Stimulated activated CD4-positive, alpha-beta T cell treated with anti-CD3 and anti-CD28 coated beads, Interleukin-1b, Interleukin-23, amount 100 ng/mL, for 24 hours (primary cell): ENCODE data around the gene HOXC6.

ENCODE experiments used
- DNase-seq, 4 experiments: peaks; one replicate each; pipeline ENCODE4 v3.0.0-alpha.2; 2020; ENCODE audit warnings: low read depth in 4 of 4, low spot score in 1 of 4

The HOXC6 gene

DNA sequence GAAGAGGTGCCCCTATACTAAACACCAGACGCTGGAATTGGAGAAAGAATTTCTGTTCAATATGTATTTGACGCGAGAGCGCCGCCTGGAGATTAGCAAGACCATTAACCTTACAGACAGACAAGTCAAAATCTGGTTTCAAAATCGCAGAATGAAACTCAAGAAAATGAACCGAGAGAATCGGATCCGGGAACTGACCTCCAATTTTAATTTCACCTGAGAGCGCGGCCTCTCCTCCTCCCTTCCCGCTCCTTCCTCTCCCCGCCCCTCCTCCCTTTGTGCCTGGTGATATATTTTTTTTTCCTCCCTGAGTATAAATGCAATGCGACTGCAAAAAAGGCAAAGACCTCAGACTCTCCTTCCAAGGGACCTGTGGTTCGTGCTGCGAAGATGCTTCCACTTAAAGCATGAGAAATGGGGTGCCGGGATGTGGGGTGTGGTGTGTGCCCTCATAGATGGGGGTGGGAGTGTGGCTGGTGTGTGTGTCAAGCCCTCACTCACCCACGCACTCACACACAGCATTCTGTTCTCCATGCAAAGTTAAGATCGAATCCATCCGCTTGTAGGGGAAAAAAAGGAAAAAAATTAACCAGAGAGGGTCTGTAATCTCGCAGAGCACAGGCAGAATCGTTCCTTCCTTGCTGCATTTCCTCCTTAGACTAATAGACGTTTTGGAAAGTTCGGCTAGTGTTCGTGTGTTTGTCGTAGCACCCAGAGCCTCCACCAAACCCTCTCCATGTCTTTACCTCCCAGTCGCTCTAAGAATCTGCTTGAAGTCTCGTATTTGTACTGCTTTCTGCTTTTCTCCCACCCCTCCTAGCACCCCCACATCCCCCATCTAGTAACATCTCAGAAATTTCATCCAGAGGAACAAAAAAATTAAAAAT lies 38.8 kb upstream of the HOXC6 start:
- no peak for DNase-seq

DNA sequence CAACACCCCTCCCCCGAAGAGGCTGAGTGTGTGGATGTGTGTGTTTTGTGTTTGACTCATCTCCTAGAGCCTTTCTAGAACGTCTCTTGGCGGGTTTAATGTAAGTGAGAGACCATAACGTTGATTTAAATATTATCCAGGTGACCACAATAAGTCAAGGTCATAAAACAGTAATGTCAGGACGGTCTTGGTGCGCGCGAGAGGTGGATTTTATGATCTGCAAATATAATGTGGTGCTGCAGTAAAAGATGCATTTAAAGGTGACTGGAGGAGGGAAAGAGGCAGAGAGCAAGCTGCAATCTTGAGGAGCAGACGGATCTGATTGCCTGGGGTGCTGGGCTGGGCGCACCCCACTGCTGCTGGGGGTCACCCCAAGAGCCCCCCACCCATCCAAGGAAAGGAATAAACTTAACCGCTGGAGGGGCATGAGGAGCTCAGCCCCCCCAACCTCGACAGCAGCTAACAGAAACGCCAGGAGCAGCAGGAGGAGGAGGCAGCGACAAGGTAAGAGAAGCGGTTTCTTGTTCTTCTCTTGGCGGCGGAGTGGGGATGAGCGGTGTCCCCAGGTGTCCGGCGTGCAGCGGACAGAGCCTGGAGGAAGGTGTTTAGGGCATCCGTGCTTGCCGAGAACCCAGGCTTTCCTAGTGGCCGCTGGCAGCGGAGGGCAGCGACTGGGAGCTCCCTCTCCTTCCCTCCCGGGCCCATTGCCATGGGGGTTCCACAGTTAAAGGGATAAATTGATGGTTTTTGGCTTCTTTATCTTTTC lies 37.7 kb upstream of the HOXC6 start:
- no peak for DNase-seq

DNA sequence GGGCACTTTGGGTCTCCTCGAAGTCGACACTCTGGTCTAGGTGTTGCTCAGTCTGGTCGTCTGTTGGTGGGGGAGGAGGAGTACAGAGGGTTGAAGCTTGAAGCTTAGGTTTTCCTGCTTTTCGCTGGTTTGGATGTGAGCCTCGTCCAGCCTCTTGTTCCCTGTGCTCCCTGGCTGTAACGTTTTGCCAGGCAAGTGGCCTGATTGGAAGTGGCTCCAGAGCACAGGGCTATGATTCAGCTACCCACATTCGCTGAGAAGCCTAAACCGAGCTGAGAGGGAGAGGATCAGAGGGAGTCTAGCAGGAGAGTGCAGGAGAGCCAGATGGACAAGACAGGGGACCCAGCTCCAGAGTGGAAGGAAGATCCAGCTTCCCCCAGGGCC lies 37.2 kb upstream of the HOXC6 start:
- DNase-seq = no peak

DNA sequence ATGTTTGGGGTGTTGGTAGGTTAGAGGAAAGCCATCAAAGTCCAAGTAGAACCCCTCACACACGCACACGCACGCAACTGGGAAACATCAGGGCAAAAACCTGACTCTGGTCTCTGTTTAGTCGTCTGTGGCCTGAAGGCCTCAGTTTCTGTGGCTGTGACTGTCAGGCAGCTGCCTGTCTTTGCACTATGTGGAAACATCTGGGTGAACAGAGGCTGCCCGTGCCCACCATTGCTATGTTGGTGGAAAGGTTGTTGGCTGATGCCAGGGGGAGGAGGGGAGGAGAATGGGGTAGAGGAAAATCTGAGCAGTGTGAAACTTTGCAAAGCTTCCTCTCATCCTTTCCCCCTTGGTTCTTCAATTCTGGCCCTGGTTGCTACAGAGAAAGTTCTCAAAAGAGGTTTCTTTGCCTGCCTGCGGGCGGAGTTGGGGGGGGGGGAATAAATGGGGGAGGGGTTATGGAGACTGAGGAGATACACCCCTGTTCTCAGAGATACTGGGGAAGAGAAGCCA lies 35.8 kb upstream of the HOXC6 start:
- DNase-seq = no peak

DNA sequence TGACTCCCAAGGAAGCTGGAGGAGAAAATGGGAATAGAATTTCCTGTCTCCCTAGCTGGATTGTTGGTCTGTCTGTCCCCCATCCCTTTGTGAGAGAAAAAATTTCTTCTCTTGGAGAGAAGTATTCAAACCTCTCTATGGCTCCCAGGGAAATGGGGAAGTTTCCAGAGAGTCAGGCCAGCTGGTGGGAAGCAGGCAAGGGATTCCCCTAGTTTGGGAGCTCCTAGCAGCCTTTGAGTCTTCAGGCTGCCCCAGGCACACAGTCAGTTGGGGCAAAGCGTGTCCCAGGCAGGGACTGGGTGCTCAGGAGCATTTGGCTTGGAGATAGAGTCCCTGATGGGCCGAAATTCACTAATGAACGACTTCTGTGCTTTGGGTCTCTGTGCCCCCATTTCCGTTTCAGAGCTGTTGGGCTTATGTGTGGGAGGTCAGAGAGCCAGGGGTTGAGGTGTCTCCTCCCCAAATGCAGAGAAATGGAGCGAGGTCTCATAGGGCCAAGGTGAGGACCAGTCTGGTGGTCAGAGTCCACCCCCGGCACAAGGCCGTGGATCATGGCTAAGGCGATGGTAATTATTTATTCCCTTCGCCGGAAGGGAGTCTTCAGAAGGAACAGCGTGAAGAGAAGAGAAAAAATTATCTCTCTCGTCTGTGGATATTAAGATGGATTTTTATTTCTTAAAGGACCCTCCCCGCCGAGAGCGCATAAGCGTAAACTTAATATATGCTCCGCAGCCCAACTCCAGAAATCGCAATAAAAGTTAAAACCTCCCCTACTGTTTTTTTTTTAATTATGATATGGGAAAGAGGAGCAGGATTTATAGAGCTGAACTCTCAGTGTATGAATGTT lies 34.9 kb upstream of the HOXC6 start:
- no peak for DNase-seq

DNA sequence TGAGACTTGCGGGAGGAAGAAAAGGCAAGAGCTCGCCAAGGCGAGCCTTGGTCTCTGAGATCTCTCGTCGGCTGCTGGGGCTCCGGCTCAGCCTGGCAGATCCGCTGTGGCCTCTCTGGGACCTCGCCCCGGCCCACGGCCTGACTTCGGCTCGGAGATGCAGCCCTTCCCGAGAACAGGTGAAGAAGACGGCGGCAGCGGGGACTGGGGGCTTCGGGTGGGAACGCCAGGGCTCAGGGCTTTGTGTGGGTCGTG lies 34.3 kb upstream of the HOXC6 start:
- no peak for DNase-seq

DNA sequence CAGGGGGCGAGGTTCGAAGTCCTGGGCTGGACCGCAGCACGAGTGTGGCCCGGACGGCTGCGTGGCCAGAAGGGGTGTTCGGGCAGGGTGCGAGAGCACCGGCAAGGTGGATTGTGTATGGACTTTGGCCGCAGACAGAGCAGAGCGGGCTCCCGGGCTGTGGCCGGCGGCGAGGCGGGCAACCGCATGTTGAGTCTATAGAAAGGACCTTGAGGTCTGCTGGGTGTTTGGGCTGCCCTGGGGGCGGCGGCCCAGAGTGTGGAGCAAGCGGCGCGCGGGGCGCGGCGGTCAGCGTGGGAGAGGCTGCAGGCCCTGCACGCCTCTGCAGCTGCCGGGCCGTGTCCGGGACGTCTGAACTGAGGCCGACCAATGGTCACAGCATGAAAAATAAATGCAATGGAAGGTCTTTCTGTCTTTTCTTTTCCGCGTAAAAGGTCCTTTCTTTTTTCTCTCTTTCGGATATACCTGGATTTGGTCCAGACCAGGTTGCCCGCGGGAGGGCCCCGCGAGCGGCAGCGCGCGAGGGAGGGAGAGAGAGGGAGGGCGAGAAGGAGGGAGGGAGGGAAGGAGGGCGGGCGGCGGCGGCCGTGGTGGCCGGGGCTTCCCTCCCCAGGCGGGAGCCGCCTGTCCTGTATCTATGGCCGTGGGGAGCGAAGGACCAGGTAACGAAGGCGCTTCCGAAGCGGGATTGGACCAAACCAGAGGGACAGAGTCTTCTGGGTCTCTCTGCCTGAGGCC lies 33.8 kb upstream of the HOXC6 start:
- DNase-seq = no peak

DNA sequence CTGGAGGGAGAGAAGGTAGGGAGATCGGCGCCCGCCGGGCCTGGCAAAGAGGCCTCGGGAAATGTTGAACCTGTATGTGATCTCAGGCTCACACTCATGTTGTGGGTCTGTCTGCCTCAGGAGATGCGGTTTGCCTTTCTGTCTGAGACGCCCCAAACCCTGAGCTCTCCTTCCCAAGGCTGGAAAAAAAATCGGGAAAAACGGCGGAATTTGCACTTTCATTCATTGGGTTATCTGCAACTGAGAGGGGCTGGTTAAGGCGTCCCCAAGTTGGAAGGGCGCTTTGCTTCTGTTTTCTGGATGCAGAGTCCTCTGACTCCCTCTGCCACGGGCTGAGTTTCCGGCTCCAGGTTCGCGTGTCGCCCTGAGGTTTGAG lies 33.2 kb upstream of the HOXC6 start:
- no peak for DNase-seq

DNA sequence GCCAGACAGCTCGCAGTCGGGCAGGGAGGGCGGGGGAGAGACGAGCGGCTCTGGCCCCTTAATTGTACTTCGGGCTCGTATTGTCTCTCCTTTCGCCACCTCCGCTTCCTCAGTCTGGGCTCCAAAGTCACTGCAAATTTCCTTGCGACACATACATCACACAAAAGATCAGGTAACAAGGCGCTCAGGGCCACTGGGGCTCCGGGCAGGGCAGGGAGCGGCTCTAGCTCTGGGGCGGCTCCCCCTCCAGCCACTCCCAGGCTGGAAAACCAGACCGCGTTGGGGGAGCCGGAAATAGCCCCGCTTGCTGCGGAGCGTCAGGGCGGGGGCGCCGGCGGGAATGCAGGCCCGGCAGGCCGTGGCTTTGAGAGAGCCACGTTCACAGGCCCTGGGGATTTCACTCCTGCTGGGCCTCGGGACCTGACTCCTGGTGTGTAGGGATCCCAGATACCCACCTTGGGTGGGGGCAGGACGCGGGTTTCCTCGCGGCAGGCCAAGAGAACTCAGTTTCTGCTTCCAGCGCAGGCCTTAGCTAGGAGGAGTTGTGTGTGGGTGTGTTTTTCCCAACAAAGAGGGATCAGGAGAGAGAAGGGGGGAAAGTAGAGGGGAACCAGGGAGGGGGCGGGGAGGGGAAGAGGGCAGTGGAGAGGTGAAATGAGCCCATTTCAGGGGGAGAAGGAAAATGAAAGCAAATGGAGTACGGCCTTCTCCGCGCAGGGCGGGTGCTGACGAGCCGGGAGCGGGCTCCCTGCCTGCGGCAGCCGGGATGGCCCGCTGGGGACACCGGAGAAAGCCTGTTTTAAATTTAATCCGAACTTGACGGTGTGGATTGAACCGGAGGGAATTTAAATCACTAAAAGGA lies 32.6 kb upstream of the HOXC6 start:
- DNase-seq = no peak

DNA sequence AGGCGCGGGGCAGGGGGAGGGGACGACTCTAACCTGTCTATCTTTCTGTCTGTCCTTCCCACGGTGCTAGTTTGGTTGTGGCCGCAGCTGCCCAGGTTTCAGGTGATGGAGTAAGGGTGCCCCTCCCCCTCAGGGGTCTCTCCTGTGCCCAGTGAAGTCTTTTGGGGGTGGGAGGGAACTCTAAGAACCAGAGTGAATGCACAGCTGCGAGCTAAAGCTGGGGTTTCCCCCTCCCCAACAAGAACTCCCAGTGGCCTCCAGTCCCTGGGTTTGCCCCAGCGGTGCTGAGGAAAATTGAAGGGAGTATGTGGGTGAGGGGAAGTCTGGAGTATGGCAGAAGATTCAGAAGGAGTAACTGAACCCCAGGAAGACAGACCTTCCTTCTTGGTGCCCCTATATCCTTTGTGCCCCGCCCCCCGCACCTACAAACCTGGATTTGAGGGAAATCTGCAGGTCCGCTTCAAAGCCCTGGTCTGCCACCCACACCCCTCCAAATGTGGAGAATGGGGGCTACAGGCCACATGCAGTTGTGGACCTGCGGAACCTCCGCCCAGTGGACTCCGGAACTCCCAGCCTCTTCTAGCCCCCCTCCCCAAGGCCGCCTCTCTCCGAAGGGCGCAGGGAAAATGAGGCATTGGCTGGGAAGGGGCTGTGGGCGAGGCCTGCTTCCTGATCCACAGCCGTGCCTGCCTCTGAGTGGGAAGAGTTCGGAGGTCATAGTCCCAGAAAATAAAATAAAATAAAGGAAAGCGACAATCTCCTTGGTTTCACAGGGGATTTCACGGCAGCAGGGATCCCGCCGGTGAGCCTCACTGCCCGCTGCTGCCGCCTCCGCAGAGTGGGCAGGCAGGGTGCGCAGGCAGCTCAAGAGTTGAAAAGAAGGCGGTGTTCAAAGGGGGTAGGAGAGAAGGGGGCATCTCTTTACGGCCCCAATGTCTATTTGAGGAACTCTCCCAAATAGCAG lies 31.7 kb upstream of the HOXC6 start:
- no peak for DNase-seq

DNA sequence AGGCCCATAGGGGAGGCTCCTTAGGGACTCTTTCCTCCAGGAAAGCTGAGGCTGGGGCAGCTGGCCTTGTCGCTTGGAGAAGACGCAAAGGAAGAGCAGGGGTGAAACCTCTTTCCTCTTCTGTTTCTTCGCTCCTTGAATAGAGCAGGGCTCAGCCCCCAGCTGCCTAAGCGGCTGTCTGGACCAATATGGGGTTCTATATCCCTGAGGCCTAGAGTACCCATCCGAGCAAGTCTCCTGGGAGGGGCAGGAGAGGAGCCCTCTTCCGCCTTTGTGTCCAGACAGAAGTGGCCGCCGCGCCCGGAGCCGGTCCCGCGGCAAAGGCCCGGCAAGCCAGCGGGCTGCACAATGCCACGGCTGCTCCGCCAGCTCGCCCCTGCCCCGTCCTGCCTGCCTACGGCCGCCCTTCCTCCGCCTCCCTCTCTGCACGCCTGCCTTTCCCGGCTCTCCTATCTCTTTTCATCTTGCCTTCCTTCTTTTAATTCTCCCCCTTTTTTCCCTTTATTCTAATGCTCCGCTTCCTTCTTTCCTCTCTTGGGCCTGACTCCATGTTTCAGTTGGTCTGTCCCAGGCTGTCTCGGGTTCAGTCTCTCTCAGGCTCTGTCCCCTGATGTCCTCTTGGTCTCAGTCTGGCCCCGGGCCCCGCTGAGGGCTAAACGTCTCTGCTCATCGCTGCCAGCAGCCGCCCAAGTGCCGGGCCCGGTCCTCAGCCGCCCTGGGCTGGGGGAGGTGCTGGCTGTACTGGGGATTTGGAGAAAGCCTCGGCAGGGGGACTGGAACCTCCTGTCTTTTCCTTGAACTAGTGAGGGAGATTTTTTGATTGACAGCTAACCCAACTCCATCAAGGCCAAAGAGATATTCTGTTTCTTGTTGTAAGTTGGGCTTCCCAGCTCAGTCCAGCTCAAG lies 30.8 kb upstream of the HOXC6 start:
- no peak for DNase-seq

DNA sequence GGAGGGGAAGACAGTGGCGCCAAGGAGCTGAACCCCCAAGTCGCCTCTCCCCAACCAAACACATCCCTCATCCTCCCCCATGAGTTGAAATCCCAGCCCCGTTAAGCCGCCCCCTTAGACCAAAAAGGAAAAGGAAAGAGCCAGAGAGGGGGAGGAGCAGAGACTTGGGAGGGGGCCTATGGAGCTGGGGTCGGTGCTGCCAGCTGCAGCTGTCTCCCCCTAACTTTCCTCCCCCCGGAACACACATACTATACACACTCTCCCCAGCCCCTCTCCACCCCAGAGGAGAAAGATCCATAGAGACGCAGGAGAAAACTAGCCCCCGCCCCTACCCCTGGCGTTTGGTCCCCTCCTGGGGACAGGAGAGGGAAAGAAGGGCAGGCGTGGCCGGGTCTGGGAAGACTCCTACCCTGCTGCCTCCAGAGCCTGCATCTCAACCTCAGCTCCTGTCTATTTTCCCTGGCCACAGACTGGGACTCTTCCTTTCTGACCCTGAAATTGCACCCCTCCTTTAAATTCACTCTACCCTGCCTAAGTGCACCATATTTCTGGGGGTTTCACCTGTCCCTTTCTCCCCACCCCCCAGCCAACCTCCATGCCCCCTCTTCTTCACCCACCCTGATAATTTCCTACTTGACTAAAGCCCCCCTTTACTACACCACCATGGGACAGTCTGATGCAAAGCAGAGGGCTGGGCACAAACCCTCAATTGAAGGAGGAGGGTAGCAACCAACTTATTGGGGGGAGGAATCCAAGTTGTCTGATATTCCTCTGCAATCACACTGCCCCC lies 29.9 kb upstream of the HOXC6 start:
- DNase-seq = no peak

DNA sequence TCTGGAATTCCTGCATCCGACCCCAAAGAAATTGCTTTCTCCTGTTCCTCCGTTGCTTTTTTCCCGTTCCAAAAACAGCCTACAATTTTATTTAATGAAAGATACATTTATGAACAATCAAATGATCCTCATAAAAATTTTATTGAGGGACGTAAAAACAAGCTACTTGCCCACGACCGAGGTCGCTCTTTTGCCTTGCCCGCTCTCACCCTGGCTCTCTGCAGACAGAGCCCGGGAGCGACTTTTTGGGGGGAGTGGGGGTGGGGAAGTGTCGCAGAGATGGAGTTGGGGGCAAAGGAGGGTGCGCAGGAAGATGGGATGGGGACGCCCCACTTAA lies 29.4 kb upstream of the HOXC6 start:
- DNase-seq = no peak

DNA sequence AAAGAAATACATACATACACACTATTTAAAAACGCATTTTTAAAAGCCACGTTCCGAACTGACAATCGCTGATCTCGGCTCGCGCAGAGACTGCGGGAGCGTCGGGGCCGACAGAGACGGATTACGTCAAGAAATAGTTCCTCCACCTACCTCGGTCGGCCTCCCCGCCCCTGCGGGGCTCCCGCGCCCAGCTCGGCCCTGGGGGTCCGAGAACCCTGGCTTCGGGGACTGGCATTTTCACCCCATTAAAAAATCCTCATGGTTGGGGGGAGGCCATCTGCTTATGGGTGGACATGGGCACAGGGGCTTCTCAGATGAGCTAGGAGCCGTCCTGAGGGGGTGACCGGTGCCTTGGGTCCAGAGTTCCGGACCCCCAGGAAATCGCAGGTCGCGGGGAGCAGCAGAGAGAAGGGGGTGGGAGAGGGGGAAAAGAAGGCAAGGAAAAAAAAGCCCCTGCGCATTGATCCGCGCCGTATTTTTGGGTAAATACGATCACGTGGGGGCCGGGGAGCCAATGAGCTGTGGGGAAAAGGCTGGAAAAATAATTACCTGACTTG lies 28.6 kb upstream of the HOXC6 start:
- DNase-seq = no peak

DNA sequence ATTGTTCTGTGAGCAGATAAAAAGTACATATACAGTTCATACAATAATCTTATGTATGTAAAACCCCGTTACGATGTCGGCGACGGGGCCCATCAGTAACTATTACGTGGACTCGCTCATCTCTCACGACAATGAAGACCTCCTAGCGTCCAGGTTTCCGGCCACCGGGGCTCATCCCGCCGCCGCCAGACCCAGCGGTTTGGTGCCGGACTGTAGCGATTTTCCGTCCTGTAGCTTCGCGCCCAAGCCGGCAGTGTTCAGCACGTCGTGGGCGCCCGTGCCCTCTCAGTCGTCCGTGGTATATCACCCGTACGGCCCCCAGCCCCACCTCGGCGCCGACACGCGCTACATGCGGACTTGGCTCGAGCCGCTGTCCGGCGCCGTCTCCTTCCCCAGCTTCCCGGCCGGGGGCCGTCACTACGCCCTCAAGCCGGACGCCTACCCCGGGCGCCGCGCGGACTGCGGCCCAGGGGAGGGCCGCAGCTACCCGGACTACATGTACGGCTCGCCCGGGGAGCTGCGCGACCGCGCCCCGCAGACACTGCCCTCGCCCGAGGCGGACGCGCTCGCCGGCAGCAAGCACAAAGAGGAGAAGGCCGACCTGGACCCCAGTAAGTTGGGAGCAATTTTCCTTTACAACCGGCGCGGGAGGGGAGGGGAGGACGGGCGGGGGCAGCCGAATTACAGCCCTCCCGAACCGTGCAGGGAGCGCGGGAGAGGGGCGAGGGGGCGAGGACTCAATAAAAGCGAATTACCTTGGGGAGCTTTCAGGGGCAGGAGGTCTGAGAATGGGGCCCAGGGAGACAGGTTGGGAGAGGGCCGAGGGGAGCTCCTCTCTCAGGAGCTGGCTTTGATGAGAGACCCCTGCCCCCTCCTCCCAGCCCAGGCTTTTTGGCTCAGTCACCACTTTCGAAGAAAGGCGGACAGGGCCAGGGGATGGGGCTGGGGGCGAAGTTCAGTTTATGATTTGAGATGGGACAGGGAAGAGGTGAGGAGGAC lies 27.8 kb upstream of the HOXC6 start, which contains the start of gene HOXC9:
HOXC9 (plus strand) TSS at position 46 of the 999 bp plus-strand sequence; CDS start at position 74, 28 bp downstream.
- no peak for DNase-seq
